ENCODE measurements around the gene ZNF254.

DNA sequence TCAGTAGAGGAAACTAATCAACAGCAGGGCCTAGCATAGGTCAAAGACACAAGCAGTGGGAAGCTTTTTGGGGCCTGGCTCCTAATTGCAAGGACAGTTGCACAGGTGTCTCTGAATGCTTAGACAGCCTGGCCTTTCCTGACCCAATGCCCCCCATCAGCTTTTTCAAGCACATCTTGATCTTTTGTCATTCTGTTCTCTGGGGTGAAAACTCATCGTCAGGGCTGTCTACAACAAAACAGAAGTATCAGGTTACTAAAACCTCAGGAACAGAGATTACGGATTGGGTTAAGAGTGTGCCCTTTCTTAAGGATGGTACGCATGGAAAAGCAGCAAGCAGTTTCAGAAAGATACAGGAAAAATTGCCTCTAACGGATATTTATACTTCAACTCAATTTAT is 8.3 kb upstream of the ZNF254 start:
- TF ChIP-seq, protein P1, sequence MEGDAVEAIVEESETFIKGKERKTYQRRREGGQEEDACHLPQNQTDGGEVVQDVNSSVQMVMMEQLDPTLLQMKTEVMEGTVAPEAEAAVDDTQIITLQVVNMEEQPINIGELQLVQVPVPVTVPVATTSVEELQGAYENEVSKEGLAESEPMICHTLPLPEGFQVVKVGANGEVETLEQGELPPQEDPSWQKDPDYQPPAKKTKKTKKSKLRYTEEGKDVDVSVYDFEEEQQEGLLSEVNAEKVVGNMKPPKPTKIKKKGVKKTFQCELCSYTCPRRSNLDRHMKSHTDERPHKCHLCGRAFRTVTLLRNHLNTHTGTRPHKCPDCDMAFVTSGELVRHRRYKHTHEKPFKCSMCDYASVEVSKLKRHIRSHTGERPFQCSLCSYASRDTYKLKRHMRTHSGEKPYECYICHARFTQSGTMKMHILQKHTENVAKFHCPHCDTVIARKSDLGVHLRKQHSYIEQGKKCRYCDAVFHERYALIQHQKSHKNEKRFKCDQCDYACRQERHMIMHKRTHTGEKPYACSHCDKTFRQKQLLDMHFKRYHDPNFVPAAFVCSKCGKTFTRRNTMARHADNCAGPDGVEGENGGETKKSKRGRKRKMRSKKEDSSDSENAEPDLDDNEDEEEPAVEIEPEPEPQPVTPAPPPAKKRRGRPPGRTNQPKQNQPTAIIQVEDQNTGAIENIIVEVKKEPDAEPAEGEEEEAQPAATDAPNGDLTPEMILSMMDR (IDR thresholded peaks at IDR 0.05): no peak
- no peak for TF ChIP-seq POLR2A (IDR thresholded peaks at IDR 0.05)

Data from vagina (tissue), 2 donors.